Heart left ventricle (tissue), 16 donors: ENCODE measurements around the gene CBLL1. TPM values are rescaled to one million over a fixed set of nuclear protein-coding genes. Genes with fewer than 3 reads are reported as not detected.

Source experiments
- ATAC-seq, 4 donors: fragments of 200-7000 bp; cut with Tn5 transposase; one replicate each; pipeline ENCODE4 v1.9.1; 2020 to 2022; ENCODE audit warnings: moderate library complexity in 4 of 4, mild to moderate bottlenecking in 3 of 4, moderate number of reproducible peaks in 1 of 4
- DNase-seq, 5 donors: peaks; one replicate each; pipeline ENCODE4 v3.0.0-alpha.2; 2020
- H3K27ac ChIP-seq, 12 donors: fragments of 200-600 bp; sonication (generic) in 4 of 12; one replicate each; pipeline versions ENCODE4 v1.5.0 to v1.8.0; 2016 to 2022; ENCODE audit warnings: mild to moderate bottlenecking in 2 of 12
- H3K27me3 ChIP-seq, 9 donors: fragments of 200-600 bp; sonication (generic) in 2 of 9; one replicate each; pipeline versions ENCODE4 v1.5.1 to v1.8.0; 2016 to 2022; ENCODE audit warnings: mild to moderate bottlenecking in 3 of 9
- H3K36me3 ChIP-seq, 9 donors: fragments of 200-600 bp; sonication (generic) in 2 of 9; one replicate each; pipeline versions ENCODE4 v1.5.0 to v1.8.0; 2018 to 2022; ENCODE audit warnings: mild to moderate bottlenecking in 2 of 9
- H3K4me1 ChIP-seq, 12 donors: fragments of 200-600 bp; sonication (generic) in 4 of 12; one replicate each; pipeline versions ENCODE4 v1.5.0 to v1.8.0; 2016 to 2022; ENCODE audit warnings: mild to moderate bottlenecking in 3 of 12
- H3K4me3 ChIP-seq, 12 donors: fragments of 200-600 bp; sonication (generic) in 4 of 12; one replicate each; pipeline versions ENCODE4 v1.5.0 to v1.8.0; 2017 to 2022; ENCODE audit warnings: mild to moderate bottlenecking in 9 of 12, moderate library complexity in 4 of 12
- H3K9me3 ChIP-seq, 12 donors: fragments of 200-600 bp; sonication (generic) in 4 of 12; one replicate each; pipeline versions ENCODE4 v1.5.0 to v1.8.0; 2016 to 2022; ENCODE audit warnings: mild to moderate bottlenecking in 1 of 12
- CTCF ChIP-seq, 12 donors: fragments of 200-600 bp; sonication (generic) in 4 of 12; IDR thresholded peaks; one replicate each; pipeline versions ENCODE4 v1.5.0 to v1.8.0; 2018 to 2022; ENCODE audit warnings: antibody characterized with exemption in 12 of 12, mild to moderate bottlenecking in 5 of 12
- POLR2A ChIP-seq, 2 donors: fragments of 450-650 bp; IDR thresholded peaks; one replicate each; pipeline ENCODE4 v1.6.1; 2017; ENCODE audit warnings: antibody characterized with exemption in 2 of 2, mild to moderate bottlenecking in 2 of 2, moderate library complexity in 2 of 2
- WGBS, 4 donors: extraction: QIAGEN DNeasy Blood & Tissue Kit in 2 of 4; methylation state at CpG; one replicate each; pipeline versions ENCODE4 v1.1.5 to v1.1.7; 2013 to 2018; 5-methylcytosine and 5-hydroxymethylcytosine counted together
- intact Hi-C, 10 donors: fragments of 100-400 bp; cut with DNase I; formaldehyde crosslinking; loops; one replicate each; pipeline versions ENCODE4 v1.11.1 to v1.14.2; 2022
- polyA plus RNA-seq, 2 donors: library from polyadenylated mRNA; stranded (reverse); fragments of 200-250 nt; gene quantifications; one replicate each; pipeline ENCODE4 v1.2.3, GENCODE V29; 2013
- total RNA-seq, 9 donors: library from RNA; depleted of rRNA in 2 of 9; stranded (reverse); fragments of >200 nt in 2 of 9; fragmentation: NEBNext Ultra II Directional in 3 of 9; extraction: Animal tissue kit (Norgen Biotek cat#: 25700) in 3 of 9; gene quantifications; one replicate each; pipeline versions ENCODE4 v1.1.0 to v1.2.4, GENCODE V29; 2016 to 2023
- donor health status: ischemic (EF 13 %, LVEDD 7.1; RV severe dilation, severe dysfunction).
- donor health status: healthy with polysubstance abuse.
- donor health status: DM: no; HTN: yes; CAD: no.
- donor health status: DM: no; HTN: no; CAD: no.
- donor health status: ischemic (EF 25% LVEDD 6.9; RV normal size, moderate dysfunction).
- donor health status: ischemic (EF 25% LVEDD 5.7; RV mildly dilated, moderate dysfunction).
- donor health status: healthy.
- donor health status: DM: yes; HTN: yes; CAD: no.
- donor health status: ischemic (EF 35%, LVEDD 5.7; RV mildly dilated, moderate dysfunction).
- donor health status: nonischemic (EF 11% LVEDD 7.7; RV severe dilation, severe dysfunction).
- donor health status: DM: yes; HTN: yes; CAD: no.
- donor health status: PGD.
- donor health status: ischemic (EF 29% LVEDD 5.4; RV normal size, mild dysfunction).
- donor health status: nonischemic (EF 23%, LVEDD 6.1; RV moderate dilation, normal function).

Gene CBLL1
- total and polyA plus RNA-seq, 11 donors = 5.0 to 39.8 (median 23.0) TPM

GRCh38 chr7:107712896-107713295, 31.0 kb upstream of the CBLL1 start:
- H3K27ac ChIP-seq = no peak overlapping the region
- no peak for DNase-seq
- WGBS, 4 donors = 95 to 100% (median 99%) methylated on average over 1 of the region's 1 CpG
- no peak overlapping the region for H3K4me3 ChIP-seq
- TF ChIP-seq POLR2A (IDR thresholded peaks at IDR 0.05) (no peak), CTCF (IDR thresholded peaks at IDR 0.05) (no peak)
- no peaks in the 10 kb centered on the region for H3K36me3 ChIP-seq
- intact Hi-C loops = no loop called here
- no peaks in the 10 kb centered on the region for H3K9me3 ChIP-seq
- no peaks in the 10 kb centered on the region for H3K4me1 ChIP-seq
- no peaks in the 10 kb centered on the region for H3K27me3 ChIP-seq
- no peak for ATAC-seq

- Histone ChIP-seq H3K9me3 (no peaks in the 10 kb centered on the region), H3K27ac (no peak overlapping the region), H3K27me3 (no peaks in the 10 kb centered on the region), H3K36me3 (no peaks in the 10 kb centered on the region), H3K4me3 (no peak overlapping the region), H3K4me1 (no peaks in the 10 kb centered on the region)
- ATAC-seq = no peak
- TF ChIP-seq POLR2A (IDR thresholded peaks at IDR 0.05) (no peak), CTCF (IDR thresholded peaks at IDR 0.05) (no peak)
- intact Hi-C loops = no loop called here
- 88 to 93% (median 90%) methylated on average over 6 of the region's 6 CpGs for WGBS, 4 donors
- no peak for DNase-seq
Measured at GRCh38 chr7:107715531-107715930, 28.4 kb upstream of the CBLL1 start.

- H3K4me3 ChIP-seq = no peak overlapping the region
- intact Hi-C loops = no loop called here
- DNase-seq (no peak), ATAC-seq (no peak)
- no peaks in the 10 kb centered on the region for H3K36me3 ChIP-seq
- H3K4me1 ChIP-seq = no peaks in the 10 kb centered on the region
- no peak for TF ChIP-seq POLR2A (IDR thresholded peaks at IDR 0.05)
- no peak for TF ChIP-seq CTCF (IDR thresholded peaks at IDR 0.05)
- no peak overlapping the region for H3K27ac ChIP-seq
- H3K9me3 ChIP-seq = no peaks in the 10 kb centered on the region
- no peaks in the 10 kb centered on the region for H3K27me3 ChIP-seq
- 80 to 88% (median 84%) methylated on average over 4 of the region's 4 CpGs for WGBS, 4 donors
Measured at GRCh38 chr7:107718456-107719193, 25.3 kb upstream of the CBLL1 start.

GRCh38 chr7:107721286-107721685, 22.7 kb upstream of the CBLL1 start:
- ATAC-seq = no peak

More at GRCh38 chr7:107721286-107721685, 22.7 kb upstream of the CBLL1 start:
- no peak overlapping the region for H3K27ac ChIP-seq
- H3K4me3 ChIP-seq = no peak overlapping the region
- no peaks in the 10 kb centered on the region for H3K27me3 ChIP-seq
- H3K4me1 ChIP-seq = no peaks in the 10 kb centered on the region
- TF ChIP-seq CTCF (IDR thresholded peaks at IDR 0.05) = no peak
- intact Hi-C loops = loop anchor here in 9 of 10 donors (5.0 to 10.0 kb wide), 6 partner anchors 136 to 526 kb away; partner anchors contain the start of genes COG5 (in 2 of the 9), DUS4L (in 2 of the 9) and BCAP29 (in 1 of the 9)
- DNase-seq = no peak
- H3K36me3 ChIP-seq = no peaks in the 10 kb centered on the region
- no peaks in the 10 kb centered on the region for H3K9me3 ChIP-seq
- 63 to 89% (median 80%) methylated on average over 1 of the region's 1 CpG for WGBS, 4 donors
